Hepatocyte (in vitro differentiated cells): ENCODE data around the gene CALU. TPM values are rescaled to one million over a fixed set of nuclear protein-coding genes. Genes with fewer than 3 reads are reported as not detected.

ENCODE experiments used
- DNase-seq: peaks from one replicate; pipeline ENCODE4 v3.0.0-alpha.2; 2016; ENCODE audit warnings: low spot score
- H2AFZ ChIP-seq: fragments of 200-600 bp; sonication (generic); 2 replicates; pipeline ENCODE4 v1.6.0; 2016; ENCODE audit warnings: antibody characterized with exemption, mild to moderate bottlenecking
- H3K27ac ChIP-seq: fragments of 200-600 bp; sonication (generic); 2 replicates; pipeline ENCODE4 v1.5.1; 2016; ENCODE audit warnings: mild to moderate bottlenecking
- H3K27me3 ChIP-seq: fragments of 200-600 bp; sonication (generic); 2 replicates; pipeline ENCODE4 v1.6.1; 2016
- H3K36me3 ChIP-seq: fragments of 200-600 bp; sonication (generic); replicated peaks from 2 replicates; pipeline ENCODE4 v1.5.1; 2016; ENCODE audit warnings: low read depth; ENCODE audit not compliant: insufficient read depth
- H3K4me1 ChIP-seq: fragments of 200-600 bp; sonication (generic); 2 replicates; pipeline ENCODE4 v1.5.1; 2016; ENCODE audit warnings: mild to moderate bottlenecking, moderate library complexity; ENCODE audit not compliant: insufficient read depth
- H3K4me2 ChIP-seq: fragments of 200-600 bp; sonication (generic); 2 replicates; pipeline ENCODE4 v1.6.0; 2016
- H3K4me3 ChIP-seq: fragments of 200-600 bp; sonication (generic); 2 replicates; pipeline ENCODE4 v1.5.1; 2016; ENCODE audit warnings: mild to moderate bottlenecking
- H3K79me2 ChIP-seq: fragments of 200-600 bp; sonication (generic); 2 replicates; pipeline ENCODE4 v1.6.0; 2017; ENCODE audit warnings: mild to moderate bottlenecking
- H3K9me2 ChIP-seq: fragments of 200-600 bp; sonication (generic); replicated peaks from 2 replicates; pipeline ENCODE4 v1.6.0; 2017; ENCODE audit warnings: mild to moderate bottlenecking; ENCODE audit not compliant: insufficient read depth
- H3K9me3 ChIP-seq: fragments of 200-600 bp; sonication (generic); 2 replicates; pipeline ENCODE4 v1.5.1; 2016; ENCODE audit warnings: low read depth, mild to moderate bottlenecking
- H4K20me1 ChIP-seq: fragments of 200-600 bp; sonication (generic); 2 replicates; pipeline ENCODE4 v1.6.0; 2016; ENCODE audit warnings: mild to moderate bottlenecking; ENCODE audit not compliant: insufficient read depth, poor library complexity, severe bottlenecking
- EZH2 ChIP-seq: fragments of 200-600 bp; sonication (generic); IDR thresholded peaks from 2 replicates; pipeline ENCODE4 v1.6.1; 2016; ENCODE audit warnings: antibody characterized with exemption, mild to moderate bottlenecking, borderline replicate concordance
- EZH2phosphoT487 ChIP-seq: fragments of 200-600 bp; sonication (generic); IDR thresholded peaks from one replicate; pipeline ENCODE4 v1.6.1; 2018; ENCODE audit warnings: antibody characterized with exemption, mild to moderate bottlenecking, low read depth, moderate library complexity; ENCODE audit not compliant: unreplicated experiment, severe bottlenecking
- WGBS: methylation state at CpG from one replicate; pipeline ENCODE4 v1.1.6; 2016; ENCODE audit warnings: low lambda C conversion rate; ENCODE audit errors: missing lambda C conversion rate; 5-methylcytosine and 5-hydroxymethylcytosine counted together
- polyA plus RNA-seq: library from polyadenylated mRNA; unstranded; fragments of >200 nt; fragmentation: Nextera tagmentation; extraction: Ambion mirVana; gene quantifications from 2 replicates; pipeline ENCODE4 v1.2.1, GENCODE V29; 2016
- total RNA-seq: library from RNA; depleted of rRNA; stranded (reverse); fragments of >200 nt; gene quantifications from 2 replicates; pipeline ENCODE4 v1.2.3, GENCODE V29; 2014
- TF ChIP-seq, protein P1 (sequence below): fragments of 200-600 bp; sonication (generic); IDR thresholded peaks from 2 replicates; pipeline ENCODE4 v1.5.1; 2016; ENCODE audit warnings: antibody characterized with exemption, mild to moderate bottlenecking; ENCODE audit not compliant: poor library complexity

CALU gene
- total and polyA plus RNA-seq, 2 experiments from 2014 or later, result 248 to 291 TPM

DNA sequence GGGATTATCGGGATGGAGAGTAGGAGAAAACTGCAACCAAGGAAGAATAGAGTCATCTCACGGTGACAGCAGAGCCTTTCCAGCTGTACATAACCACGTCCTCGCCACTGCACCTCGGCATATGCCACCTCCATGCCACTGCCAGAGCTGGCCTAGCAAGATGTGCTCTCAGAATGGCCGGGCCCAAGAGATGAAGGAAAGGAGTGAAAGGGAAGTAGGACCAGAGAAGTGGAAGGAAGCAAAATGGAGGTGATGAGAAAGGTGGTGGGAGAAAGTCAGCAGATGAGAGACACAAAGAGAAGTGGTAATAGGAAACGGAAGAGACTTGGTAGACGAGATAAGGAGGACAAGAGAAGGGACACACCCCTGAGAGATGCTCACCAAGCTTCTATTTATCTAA, 8.0 kb upstream of the CALU start:
- H4K20me1 ChIP-seq, result no peaks in the 10 kb centered on the region
- H3K4me1 ChIP-seq, result no peaks in the 10 kb centered on the region
- H3K4me2 ChIP-seq, result no peak overlapping the region
- H3K79me2 ChIP-seq, result no peaks in the 10 kb centered on the region
- TF ChIP-seq, protein P1, sequence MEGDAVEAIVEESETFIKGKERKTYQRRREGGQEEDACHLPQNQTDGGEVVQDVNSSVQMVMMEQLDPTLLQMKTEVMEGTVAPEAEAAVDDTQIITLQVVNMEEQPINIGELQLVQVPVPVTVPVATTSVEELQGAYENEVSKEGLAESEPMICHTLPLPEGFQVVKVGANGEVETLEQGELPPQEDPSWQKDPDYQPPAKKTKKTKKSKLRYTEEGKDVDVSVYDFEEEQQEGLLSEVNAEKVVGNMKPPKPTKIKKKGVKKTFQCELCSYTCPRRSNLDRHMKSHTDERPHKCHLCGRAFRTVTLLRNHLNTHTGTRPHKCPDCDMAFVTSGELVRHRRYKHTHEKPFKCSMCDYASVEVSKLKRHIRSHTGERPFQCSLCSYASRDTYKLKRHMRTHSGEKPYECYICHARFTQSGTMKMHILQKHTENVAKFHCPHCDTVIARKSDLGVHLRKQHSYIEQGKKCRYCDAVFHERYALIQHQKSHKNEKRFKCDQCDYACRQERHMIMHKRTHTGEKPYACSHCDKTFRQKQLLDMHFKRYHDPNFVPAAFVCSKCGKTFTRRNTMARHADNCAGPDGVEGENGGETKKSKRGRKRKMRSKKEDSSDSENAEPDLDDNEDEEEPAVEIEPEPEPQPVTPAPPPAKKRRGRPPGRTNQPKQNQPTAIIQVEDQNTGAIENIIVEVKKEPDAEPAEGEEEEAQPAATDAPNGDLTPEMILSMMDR, result no peak
- TF ChIP-seq EZH2 (no peak), EZH2phosphoT487 (no peak)
- H3K4me3 ChIP-seq, result no peak overlapping the region
- no peak overlapping the region for H3K27ac ChIP-seq
- no peak for DNase-seq
- H3K9me2 ChIP-seq, result no peaks in the 10 kb centered on the region
- no peaks in the 10 kb centered on the region for H3K9me3 ChIP-seq
- H3K36me3 ChIP-seq, result no peaks in the 10 kb centered on the region
- H2AFZ ChIP-seq, result no peak overlapping the region
- H3K27me3 ChIP-seq, result peaks cover 19% of the 10 kb centered on the region
- WGBS, result 89% methylated on average over 8 of the region's 8 CpGs

DNA sequence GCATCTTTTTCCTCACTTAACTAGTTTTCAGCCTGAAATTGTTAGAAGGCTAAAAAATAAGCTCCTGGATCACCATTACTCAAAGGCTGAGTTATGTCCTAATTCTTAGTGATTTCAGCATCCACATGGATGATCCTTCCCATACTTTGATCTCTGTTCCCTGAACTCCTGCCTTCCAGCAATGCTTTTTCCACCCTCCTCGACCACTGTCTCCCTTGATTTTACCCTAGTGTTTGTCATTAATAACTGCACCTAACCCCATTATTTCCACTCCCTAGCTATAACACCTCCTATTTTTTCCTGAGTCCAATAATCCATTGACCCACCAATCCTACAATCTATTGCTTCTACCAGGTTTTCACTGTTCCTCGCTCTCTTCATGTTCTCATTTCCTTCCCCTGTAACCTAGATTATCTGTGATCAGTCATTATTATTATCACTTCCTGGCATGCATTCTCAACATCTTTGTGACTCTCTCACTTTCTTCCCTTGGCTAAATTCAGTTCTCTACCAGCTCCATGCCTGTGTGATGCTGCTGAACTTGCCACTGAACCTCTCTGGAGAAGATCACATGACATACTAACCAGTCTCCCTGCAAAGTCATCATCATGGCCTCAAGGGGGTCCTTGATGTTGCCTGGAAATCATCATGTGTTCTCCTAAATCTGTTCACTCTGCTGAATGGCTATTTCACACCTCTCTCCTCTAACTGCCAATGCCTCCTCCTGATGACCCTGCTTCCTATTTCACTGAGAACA, 6.5 kb upstream of the CALU start:
- Histone ChIP-seq H2AFZ (no peak overlapping the region), H3K9me3 (no peaks in the 10 kb centered on the region), H3K27ac (no peak overlapping the region), H3K4me3 (no peak overlapping the region), H3K27me3 (peaks cover 16% of the 10 kb centered on the region), H3K4me1 (peaks cover 2% of the 10 kb centered on the region), H3K36me3 (no peaks in the 10 kb centered on the region), H3K9me2 (no peaks in the 10 kb centered on the region), H3K79me2 (no peaks in the 10 kb centered on the region), H4K20me1 (no peaks in the 10 kb centered on the region), H3K4me2 (no peak overlapping the region)
- 80% methylated on average over 2 of the region's 2 CpGs for WGBS
- TF ChIP-seq, protein P1, result no peak
- TF ChIP-seq EZH2phosphoT487, result no peak
- TF ChIP-seq EZH2, result no peak
- no peak for DNase-seq

DNA sequence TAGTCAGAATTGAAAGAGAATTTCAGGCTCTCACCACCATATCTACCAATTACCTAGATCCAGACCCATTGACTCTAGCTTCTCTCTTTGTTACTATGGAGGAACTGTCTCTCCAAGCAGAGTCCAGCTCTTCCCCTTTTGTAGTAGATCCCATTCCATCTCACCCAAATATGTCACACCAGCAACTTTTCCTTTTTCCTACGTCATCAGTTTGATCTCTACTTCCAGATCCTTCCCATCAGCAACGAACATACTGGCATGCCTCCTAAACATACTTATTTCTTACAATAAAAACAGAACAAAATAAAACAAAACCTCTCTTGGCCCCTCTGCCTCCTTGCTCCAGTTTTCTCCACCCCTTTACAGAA, 5.9 kb upstream of the CALU start:
- Histone ChIP-seq H3K27ac (no peak overlapping the region), H3K4me3 (no peak overlapping the region), H4K20me1 (no peaks in the 10 kb centered on the region), H3K9me2 (no peaks in the 10 kb centered on the region), H3K9me3 (no peaks in the 10 kb centered on the region), H3K36me3 (no peaks in the 10 kb centered on the region), H3K79me2 (no peaks in the 10 kb centered on the region), H3K4me1 (peaks cover 6% of the 10 kb centered on the region), H2AFZ (no peak overlapping the region), H3K27me3 (peaks cover 16% of the 10 kb centered on the region), H3K4me2 (no peak overlapping the region)
- 87% methylated on average over 2 of the region's 2 CpGs for WGBS
- DNase-seq, result no peak
- TF ChIP-seq EZH2phosphoT487, result no peak
- TF ChIP-seq, protein P1, result no peak
- no peak for TF ChIP-seq EZH2

DNA sequence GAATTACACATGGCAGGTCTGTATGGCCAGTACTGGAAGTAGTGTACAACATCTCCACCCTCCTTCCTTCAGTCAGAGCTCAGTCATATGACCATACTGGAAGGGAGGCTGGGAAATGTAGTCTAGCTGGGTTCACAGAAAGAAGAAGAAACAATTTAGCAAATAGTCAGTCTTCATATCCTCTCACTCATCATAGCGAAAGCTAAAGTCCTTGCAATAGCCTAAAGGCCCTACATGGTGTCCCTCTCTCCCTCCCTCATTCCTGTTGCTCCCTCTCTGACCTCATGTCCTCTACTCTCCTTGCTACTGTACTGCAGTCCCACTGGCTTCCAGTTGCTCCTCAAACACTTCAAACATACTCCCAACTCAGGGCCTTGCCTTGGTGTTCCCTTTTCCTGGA, 4.3 kb upstream of the CALU start:
- H3K4me2 ChIP-seq, result no peak overlapping the region

More for the DNA sequence above, 4.3 kb upstream of the CALU start:
- Histone ChIP-seq H3K36me3 (no peaks in the 10 kb centered on the region), H4K20me1 (peaks cover under 1% of the 10 kb centered on the region), H3K4me3 (no peak overlapping the region), H3K9me3 (no peaks in the 10 kb centered on the region), H3K27ac (no peak overlapping the region), H3K9me2 (no peaks in the 10 kb centered on the region), H2AFZ (no peak overlapping the region), H3K4me1 (peaks cover 7% of the 10 kb centered on the region), H3K79me2 (peaks cover 6% of the 10 kb centered on the region), H3K27me3 (peaks cover 16% of the 10 kb centered on the region)
- 89% methylated on average over 1 of the region's 1 CpG for WGBS
- TF ChIP-seq EZH2 (no peak), EZH2phosphoT487 (no peak)
- TF ChIP-seq, protein P1, result no peak
- no peak for DNase-seq
